ENCODE measurements around the gene STX5.

STX5 gene

DNA sequence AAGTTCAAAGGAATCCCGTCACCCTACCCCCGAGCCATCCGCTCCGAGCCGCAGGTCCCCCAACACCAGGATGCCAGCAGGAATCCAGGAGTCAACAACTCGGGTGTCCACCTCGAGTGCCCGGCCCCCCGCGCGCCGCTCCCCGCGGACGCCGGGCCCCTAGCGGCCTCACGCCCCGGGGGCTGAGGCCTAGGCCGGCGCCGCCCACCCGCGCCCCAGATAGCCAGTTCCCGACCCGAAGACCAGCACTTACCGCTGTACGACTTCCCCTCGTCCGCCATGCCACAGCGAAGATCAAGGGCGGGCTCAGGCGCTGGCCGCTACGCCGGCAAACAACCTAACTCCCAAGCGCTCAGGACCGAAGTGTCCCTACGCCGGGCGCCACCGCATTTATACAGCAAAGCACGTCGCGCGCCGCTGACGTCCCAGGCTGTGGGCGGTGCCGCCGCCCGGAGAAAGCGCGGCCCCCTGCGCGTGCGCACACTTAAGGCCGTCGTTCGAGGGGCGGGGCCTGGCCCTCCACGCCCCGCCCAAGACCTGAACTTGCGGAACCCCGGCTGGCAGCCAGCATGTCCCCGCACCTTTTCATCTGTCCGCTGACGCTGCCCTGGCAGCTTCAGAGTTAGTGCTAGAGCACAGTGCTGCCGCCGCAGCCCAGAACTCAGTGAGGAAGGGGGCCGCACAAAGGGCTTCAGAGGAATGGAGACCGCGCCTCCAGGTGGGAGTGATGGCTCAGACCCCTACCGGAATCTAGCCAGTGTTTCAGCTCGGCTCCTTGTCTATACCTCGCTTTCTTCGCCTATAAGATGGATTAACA lies 26.6 kb downstream of the STX5 start, which contains the start of gene NXF1:
TSS of gene NXF1 (minus strand) at position 365 of the 817 bp plus-strand sequence. CDS start at position 281, 84 bp downstream.
- TF ChIP-seq EZH2 (IDR thresholded peaks at IDR 0.05; ENCODE audit: borderline replicate concordance, low read depth, low read length, severe bottlenecking) (no peak), CTCF (IDR thresholded peaks at IDR 0.05; ENCODE audit: borderline replicate concordance, extremely low read depth, low read length, poor library complexity, severe bottlenecking) (peak; percentile 28)
- Histone ChIP-seq H4K20me1 (ENCODE audit: insufficient read depth, low read length) (peaks cover 15% of the 10 kb centered on the region; the same call in 1 of the 2 replicates), H3K27me3 (ENCODE audit: insufficient read depth, low read length, poor library complexity) (no peaks in the 10 kb centered on the region), H3K27ac (ENCODE audit: low read length) (peak within 1 kb of the TSS; percentile 78), H3K36me3 (ENCODE audit: insufficient read depth, low read length) (peaks cover 38% of the 10 kb centered on the region), H3K9ac (ENCODE audit: low read depth, low read length) (peak within 1 kb of the TSS; percentile 84), H2AFZ (ENCODE audit: low read depth, low read length) (peak within 1 kb of the TSS; percentile 90), H3K4me1 (ENCODE audit: insufficient read depth, low read length) (peaks cover 29% of the 10 kb centered on the region), H3K4me3 (ENCODE audit: low read depth in 1 of 2, low read length in 2 of 2) (peak within 1 kb of the TSS; percentile 42 to 73), H3K9me3 (ENCODE audit: insufficient read depth, low read length, severe bottlenecking) (no peaks in the 10 kb centered on the region), H3K4me2 (ENCODE audit: insufficient read depth, low read length) (peak within 1 kb of the TSS; percentile 85), H3K79me2 (ENCODE audit: insufficient read depth, low read length) (peaks cover 46% of the 10 kb centered on the region)
- DNase-seq (peak; percentile 94), ATAC-seq (ENCODE audit: insufficient read depth, low read depth) (peak; percentile 81)

- TF ChIP-seq EZH2 (IDR thresholded peaks at IDR 0.05; ENCODE audit: borderline replicate concordance, low read depth, low read length, severe bottlenecking) (no peak), CTCF (IDR thresholded peaks at IDR 0.05; ENCODE audit: borderline replicate concordance, extremely low read depth, low read length, poor library complexity, severe bottlenecking) (no peak)
- H3K27ac ChIP-seq (ENCODE audit: low read length): peak overlapping the region; percentile 78
- H3K4me3 ChIP-seq (ENCODE audit: low read depth in 1 of 2, low read length in 2 of 2): peak overlapping the region; percentile 42 to 73
- no peaks in the 10 kb centered on the region for H3K9me3 ChIP-seq (ENCODE audit: insufficient read depth, low read length, severe bottlenecking)
- H3K4me1 ChIP-seq (ENCODE audit: insufficient read depth, low read length): peaks cover 29% of the 10 kb centered on the region
- ATAC-seq (ENCODE audit: insufficient read depth, low read depth): peak; percentile 2
- no peaks in the 10 kb centered on the region for H3K27me3 ChIP-seq (ENCODE audit: insufficient read depth, low read length, poor library complexity)
- no peak for DNase-seq
- H4K20me1 ChIP-seq (ENCODE audit: insufficient read depth, low read length): peaks cover 15% of the 10 kb centered on the region; the same call in 1 of the 2 replicates
- H3K9ac ChIP-seq (ENCODE audit: low read depth, low read length): peak overlapping the region; percentile 84
- peaks cover 48% of the 10 kb centered on the region for H3K79me2 ChIP-seq (ENCODE audit: insufficient read depth, low read length)
- H2AFZ ChIP-seq (ENCODE audit: low read depth, low read length): peak overlapping the region; percentile 74
- H3K4me2 ChIP-seq (ENCODE audit: insufficient read depth, low read length): peak overlapping the region; percentile 85
- H3K36me3 ChIP-seq (ENCODE audit: insufficient read depth, low read length): peaks cover 46% of the 10 kb centered on the region
Measured at GRCh38 chr11:62804310-62805075, 27.4 kb downstream of the STX5 start.

DNA sequence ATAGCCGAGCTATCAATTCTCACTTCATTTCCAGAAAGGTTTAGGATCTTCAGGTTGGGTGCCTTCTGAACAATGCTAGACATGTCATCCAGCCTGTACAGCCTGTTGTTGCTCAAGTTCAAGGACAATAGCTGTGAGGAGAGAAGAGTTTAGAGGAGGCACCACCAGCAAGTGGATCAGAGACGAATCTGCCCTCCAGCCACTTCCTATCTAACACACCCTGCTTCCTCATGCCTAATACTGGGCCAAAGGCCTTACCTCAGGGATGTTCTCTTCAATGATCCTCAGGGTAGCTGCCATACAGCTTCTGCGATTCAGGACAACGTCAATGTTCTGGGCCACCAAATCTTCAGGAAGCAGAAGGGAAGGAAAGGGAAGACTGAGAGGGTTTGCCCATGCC lies 30.8 kb downstream of the STX5 start:
- no peak for ATAC-seq (ENCODE audit: insufficient read depth, low read depth)
- peaks cover 48% of the 10 kb centered on the region for H3K79me2 ChIP-seq (ENCODE audit: insufficient read depth, low read length)
- no peak overlapping the region for H2AFZ ChIP-seq (ENCODE audit: low read depth, low read length)
- H3K4me2 ChIP-seq (ENCODE audit: insufficient read depth, low read length): no peak overlapping the region
- no peaks in the 10 kb centered on the region for H3K9me3 ChIP-seq (ENCODE audit: insufficient read depth, low read length, severe bottlenecking)
- peaks cover 19% of the 10 kb centered on the region; the same call in 1 of the 2 replicates for H4K20me1 ChIP-seq (ENCODE audit: insufficient read depth, low read length)
- H3K36me3 ChIP-seq (ENCODE audit: insufficient read depth, low read length): peaks cover 77% of the 10 kb centered on the region
- H3K4me1 ChIP-seq (ENCODE audit: insufficient read depth, low read length): peaks cover 22% of the 10 kb centered on the region
- H3K27me3 ChIP-seq (ENCODE audit: insufficient read depth, low read length, poor library complexity): no peaks in the 10 kb centered on the region
- TF ChIP-seq CTCF (IDR thresholded peaks at IDR 0.05; ENCODE audit: borderline replicate concordance, extremely low read depth, low read length, poor library complexity, severe bottlenecking): no peak
- TF ChIP-seq EZH2 (IDR thresholded peaks at IDR 0.05; ENCODE audit: borderline replicate concordance, low read depth, low read length, severe bottlenecking): no peak
- no peak overlapping the region for H3K9ac ChIP-seq (ENCODE audit: low read depth, low read length)
- H3K27ac ChIP-seq (ENCODE audit: low read length): no peak overlapping the region
- DNase-seq: no peak
- H3K4me3 ChIP-seq (ENCODE audit: low read depth in 1 of 2, low read length in 2 of 2): no peak overlapping the region
